Stimulated activated CD4-positive, alpha-beta T cell treated with anti-CD3 and anti-CD28 coated beads, Interleukin-4, amount 100 ng/mL, for 24 hours (primary cell): ENCODE data around the gene SBF1.
A peak's percentile ranks its signal among the peaks of the same experiment; 100 is the strongest.
"Not testable (repeated sequence)": the region's sequence is repeated elsewhere in the genome, so short reads cannot be mapped to it uniquely, and the experiment has no call there.

ENCODE experiments used
- DNase-seq: peaks from one replicate; pipeline ENCODE4 v3.0.0-alpha.2; 2020

Gene SBF1

DNA sequence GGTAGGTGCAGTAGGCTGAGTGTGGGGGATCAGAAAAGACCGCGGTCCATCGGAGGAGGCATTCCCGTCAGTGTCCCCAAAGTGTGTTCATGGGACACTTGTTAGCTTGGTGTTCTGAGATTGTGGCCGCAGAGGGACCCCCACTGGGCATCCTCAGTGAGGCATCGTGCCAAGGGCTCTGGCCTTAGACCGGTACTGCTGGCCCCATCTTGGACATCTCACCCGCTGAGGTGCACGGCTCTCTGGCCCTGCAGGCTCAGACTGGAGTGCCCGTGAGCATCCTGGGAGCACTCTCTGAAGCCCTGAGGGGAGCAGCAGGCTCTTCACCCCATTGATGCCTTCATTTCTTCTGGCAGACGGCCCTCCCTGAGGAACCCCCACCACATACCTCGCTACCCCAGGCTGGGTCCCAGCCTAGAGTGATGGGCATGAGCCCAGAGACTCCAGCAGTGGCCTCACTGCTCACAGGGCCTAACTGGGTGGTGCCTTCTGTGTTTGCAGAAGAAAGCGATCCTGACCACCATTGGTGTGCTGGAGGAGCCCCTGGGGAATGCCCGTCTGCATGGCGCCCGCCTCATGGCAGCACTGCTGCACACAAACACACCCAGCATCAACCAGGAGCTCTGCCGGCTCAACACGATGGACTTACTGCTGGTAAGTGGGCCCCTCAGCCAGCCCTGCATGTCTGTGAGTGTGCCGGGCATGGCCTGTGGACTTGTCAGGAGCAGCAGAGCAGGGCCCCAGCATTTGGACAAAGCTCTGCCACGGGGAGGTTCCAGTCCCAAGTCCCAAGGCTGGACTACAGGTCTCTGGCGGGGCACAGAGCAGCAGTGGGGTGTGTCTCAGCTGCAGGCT, 51.6 kb downstream of the SBF1 start:
- no peak for DNase-seq

DNA sequence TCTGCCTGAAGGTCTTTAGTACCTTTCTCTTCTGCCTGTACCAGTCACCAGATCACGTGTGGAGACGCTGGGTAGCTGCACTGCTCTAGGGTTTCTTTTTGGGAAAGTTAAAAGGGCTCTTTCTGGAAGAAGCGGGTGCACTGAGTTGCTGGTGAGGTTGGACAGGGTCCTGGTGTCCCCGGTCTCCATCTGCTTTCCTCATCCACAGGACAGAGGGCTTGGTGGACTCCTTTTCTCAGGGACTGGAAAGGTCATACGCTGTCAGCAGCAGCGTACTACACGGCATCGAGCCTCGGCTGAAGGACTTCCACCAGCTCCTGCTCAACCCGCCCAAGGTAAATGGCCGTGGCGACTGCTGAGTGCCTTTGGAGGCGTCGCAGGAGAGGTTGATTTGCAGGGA, 52.8 kb downstream of the SBF1 start:
- DNase-seq: no peak

DNA sequence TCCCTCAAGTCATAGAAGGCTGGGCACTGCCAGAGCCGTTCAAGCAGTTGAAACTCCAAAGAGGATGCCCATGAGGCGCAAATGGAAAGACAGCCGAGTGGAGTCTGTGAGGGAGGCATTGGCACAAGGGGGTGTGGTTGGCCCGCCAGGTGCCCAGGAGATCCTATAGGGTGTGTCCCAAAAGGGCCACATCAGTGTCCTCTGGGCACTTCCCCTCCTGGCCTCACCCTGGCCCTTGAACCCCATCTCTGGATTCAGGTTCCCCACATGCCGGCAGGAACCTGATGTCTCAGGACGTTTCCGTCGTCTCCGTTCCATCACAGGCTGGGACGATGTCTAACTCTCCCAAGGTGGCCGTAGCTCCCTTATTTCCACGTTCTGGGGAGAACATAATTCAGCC, 54.3 kb downstream of the SBF1 start:
- DNase-seq: no peak

DNA sequence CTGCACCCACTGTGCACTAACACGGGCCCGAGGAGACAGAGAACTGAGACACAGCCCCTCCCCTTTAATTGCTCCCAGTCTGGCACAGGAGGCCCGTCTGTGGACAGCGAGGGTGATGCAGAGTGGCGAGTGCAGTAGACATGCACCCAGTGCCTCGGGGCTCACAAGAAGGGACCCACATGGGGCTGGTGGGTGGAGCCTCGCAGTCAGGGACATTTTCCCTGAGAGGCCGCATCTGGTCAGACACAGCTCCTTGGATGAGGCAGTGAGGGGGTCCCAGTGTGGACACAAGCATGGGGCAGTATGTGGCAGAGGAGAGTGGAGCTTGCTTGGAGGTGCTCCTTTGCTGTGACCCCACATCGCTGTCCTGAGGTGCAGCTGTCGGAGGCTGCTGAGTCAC, 54.8 kb downstream of the SBF1 start:
- DNase-seq: no peak

DNA sequence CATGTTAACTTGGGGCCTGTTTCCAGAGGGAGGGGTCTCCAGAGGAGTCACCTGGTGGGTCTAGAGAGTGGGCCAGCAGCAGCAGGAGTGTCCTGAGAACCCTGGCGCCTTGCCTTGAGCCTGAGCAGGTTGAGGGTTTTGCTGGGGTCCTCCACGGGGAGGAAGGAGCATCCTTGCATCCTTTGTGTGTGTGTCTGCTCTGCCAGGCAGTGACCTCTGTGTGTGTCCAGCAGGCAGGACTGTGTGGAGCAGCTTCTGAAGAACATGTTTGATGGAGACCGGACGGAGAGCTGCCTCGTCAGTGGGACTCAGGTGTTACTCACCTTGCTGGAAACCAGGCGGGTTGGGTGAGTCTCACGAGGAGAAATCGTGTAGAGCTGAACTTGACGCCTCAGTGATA, 55.7 kb downstream of the SBF1 start:
- no peak for DNase-seq

DNA sequence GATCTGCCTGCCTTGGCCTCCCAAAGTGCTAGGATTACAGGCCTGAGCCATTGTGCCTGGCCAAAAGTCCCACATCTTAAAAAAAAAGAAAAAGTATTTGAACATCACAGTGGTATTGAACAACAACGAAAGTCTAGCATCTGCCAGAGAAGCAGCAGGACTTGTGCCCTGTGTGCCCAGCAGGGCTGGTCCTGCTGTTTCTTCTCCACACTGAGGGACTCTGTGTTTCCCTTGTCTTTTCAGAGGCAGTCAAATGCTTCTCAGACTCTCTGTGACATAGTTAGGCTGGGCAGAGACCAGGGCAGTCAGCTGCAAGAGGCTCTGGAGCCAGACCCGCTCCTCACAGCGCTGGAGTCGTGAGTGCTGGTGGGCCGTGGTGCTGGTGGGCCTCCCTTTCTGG, 56.2 kb downstream of the SBF1 start:
- DNase-seq: no peak

DNA sequence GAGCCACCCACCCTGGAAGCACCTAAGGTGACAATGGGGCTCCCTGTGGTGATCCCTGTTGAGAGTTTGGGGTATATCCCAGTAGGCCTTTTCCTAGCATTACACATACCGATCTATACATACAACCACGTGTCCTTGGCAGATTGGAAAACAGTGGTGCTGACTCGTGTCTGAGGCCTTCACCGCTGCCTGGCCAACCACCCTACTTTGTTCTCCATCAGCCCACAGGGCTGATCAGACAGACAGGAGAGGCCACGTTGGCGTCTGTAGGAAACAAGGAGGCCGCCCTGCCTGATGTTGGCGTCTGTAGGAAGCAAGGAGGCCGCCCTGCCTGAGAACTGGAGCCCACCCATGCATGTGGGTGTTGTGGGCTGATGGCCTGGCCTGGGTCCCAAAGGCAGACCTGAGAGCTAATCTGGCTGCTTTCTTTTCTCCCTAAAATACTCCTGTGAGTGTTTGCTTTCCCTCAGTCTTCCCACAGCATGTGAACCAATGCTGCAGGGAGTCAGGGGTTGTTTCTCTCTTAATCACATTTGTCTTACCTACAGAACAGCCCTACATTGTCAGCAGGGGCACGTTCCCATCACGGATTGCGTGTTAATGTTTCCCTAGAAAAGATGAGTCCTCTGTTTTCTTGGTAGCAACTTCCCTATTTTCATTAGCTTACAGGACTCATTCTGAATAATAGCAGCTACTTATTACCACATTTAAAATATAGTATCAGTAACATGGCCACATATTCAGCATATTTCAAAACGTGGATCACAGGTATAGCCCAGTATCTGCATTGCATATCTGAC, 57.2 kb downstream of the SBF1 start:
- no peak for DNase-seq

DNA sequence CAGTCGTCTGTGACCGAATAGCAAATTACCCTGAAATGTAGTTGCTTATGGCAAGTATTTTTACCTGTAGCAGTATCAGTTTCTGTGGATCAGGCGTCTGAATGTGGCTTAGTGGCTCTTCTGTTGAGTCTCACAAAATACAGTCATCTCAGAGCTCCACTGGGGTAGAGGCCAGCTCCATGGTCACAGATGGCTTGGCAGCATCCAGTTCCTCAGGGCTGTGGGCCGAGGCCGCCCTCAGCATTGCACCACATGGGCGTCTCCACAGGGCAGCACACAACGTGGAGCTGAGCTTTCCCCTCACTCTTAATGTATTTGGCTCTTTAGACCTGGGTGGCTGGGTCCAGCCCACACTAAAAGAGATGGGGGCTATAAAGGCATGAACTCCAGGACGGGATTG, 57.8 kb downstream of the SBF1 start:
- no peak for DNase-seq

DNA sequence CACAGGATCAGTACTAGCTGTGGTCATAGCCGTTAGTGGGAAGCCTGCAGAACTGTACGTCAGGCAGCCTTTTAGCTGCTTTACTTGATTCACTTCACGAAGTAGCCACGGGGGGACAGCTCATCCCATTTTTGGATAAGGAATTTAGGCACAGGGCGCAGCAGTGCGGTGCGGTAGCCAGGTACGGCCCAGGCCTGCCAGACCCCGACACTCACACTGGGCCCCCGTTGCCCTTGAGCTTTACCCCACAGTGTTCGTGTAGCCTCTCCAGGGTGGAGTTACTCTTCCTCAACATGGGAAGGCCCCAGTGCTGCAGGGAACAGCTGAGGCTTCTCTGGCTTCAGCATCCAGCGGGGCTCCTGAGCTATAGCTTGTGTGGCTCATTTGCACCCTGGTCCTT, 59.4 kb downstream of the SBF1 start:
- DNase-seq: no peak

DNA sequence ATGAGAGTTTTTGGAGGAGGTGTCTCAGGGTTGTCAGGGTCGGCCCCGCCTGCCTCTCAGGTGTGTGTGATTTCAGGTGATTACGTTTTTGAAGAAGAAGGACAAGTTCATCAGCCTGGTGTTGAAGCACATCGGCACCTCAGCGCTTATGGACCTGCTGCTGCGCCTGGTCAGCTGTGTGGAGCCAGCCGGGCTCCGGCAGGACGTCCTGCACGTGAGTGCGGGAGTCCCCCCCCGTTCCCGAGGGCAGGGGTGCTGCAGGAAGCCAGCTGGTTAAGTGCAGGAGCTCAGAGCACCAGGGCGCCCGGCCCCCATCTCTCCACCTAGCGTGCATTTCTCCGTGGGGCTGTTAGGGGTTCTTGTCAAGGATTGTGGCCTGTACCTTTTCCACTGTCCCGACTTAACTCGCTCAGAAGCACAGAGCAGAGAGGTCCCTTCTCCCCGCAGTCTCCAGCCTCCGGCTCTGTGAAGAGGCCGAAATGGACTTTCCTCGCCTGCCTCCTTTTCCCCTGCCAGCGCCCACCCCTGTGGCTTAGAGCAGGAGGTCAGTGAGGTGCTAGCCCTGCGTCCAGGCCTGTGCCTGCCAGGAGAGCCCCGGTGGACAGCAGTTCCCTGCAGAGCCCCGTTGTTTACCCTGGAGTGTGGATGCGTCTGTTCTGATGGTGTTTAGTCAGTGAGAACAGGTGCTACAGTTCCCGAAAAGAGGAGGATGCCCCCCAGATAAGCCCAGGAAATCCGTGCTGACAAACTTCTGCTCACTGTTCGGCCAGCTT, 60.2 kb downstream of the SBF1 start:
- no peak for DNase-seq

DNA sequence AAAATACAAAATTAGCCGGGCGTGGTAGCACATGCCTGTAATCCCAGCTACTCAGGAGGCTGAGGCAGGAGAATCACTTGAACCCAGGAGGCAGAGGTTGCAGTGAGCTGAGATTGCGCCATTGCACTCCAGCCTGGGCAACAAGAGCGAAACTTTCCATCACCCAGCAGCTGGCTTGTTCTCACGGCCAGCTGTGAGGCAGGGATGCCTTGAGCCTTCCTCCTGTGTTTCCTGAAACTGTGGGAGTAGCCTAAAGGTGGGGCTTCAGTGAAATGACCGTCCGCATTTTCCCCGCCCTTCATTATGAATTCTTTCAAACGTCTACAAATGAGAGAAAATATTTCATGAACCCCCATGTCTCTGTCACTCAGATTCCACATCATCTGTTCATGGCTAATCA, 65.9 kb downstream of the SBF1 start:
- DNase-seq: not testable (repeated sequence)

DNA sequence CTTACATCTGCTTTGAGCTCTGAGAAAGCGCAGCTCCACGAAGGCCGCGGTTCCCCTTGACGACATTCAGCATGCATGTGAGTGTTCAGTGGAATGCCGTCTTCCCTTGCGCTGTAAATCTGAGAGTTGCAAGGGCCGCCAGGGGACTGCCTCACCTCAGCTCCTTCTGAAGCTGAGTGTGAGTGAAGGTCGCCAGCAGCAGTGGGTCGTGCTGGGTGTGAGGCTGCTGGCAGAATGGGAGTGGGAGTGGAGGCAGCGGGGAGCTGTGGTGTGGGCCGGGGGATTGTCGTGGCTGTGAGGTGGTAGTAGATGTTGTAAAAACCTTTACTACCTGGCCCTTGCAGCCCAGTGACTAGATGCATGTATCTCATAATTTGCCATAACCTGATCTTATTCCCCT, 66.5 kb downstream of the SBF1 start:
- DNase-seq: no peak

DNA sequence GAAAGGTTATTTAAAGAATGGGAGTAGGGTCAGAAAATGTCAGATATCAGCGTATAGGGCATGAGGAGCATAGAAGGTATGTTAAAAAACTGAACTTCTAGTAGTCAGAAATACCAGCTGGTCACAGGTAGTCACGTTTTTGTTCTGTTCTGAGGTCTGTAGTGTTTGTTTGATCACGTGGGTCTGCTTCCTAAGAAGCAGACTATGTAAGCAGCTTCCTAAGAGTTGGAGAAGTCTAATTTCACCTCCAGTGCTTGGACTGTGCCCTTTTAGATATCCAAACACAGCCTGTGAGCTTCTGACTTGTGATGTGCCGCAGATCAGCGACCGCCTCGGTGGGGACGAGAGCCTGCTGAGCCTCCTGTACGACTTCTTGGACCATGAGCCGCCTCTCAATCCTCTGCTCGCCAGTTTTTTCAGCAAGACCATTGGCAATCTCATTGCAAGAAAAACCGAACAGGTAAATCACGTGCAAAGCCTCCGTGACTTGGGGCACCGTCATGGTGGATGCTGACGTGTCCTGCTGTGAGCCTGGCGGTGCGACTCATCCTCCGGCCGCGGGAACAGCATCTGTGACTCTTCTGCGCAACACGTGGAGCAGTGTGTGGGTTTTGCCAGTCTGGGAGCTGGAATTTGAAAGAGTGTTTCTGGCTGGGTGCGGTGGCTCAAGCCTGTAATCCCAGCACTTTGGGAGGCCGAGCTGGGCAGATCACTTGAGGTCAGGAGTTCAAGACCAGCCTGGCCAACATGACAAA, 68.2 kb downstream of the SBF1 start:
- no peak for DNase-seq

DNA sequence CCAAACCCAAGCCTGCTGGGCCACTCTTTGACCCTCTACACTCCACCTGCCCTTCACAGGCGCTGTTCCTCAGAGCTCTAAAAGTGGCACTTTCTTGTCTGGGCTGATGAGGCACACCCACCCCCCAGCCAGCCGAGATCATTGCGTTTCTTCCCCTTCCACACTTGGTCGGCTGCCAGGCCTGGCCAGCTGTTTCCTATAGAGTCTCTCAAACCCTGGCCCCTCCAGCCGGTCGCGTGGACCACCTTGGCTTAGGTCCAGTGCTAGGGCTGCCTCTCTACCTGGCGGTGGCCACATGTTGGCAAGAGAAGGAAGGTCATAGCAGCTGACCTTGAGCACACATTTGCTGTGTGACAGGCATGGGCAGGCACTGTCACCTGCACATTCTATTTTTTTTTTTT, 71.1 kb downstream of the SBF1 start:
- no peak for DNase-seq

DNA sequence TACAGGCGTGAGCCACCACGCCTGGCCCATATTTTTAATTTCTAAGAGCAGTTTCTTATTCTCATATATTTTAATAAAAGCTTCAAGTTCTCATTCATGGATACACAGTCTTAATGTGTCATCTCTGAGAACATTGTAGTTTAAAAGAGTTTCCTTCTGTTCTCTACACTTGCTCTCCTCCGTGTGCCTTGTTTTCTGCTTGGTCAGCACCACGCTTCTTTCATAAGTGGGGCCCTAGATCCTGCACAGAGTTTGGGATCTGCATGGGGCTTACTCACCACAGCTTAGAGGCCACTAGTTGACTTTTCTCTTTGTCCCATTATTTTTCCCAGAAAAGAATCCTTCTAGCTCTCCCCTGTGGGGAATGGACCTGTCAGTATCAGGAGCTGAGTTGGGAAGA, 72.9 kb downstream of the SBF1 start:
- DNase-seq: no peak

DNA sequence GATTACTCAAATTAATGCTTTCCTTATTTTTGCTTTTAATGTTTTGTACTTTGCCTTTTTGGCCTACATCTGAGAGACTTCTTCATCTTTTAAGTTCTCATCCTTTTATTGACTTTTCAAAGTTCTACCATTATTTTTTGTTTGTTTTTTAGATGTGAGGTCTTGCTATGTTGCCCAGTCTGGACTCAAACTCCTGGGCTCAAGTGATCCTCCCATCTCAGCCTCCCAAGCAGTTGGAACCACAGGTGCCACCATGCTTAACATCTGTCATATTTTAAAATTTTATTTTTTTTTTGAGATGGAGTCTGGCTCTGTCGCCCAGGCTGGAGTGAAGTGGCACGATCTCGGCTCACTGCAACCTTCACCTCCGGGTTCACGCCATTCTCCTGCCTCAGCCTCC, 73.9 kb downstream of the SBF1 start:
- DNase-seq: no peak

DNA sequence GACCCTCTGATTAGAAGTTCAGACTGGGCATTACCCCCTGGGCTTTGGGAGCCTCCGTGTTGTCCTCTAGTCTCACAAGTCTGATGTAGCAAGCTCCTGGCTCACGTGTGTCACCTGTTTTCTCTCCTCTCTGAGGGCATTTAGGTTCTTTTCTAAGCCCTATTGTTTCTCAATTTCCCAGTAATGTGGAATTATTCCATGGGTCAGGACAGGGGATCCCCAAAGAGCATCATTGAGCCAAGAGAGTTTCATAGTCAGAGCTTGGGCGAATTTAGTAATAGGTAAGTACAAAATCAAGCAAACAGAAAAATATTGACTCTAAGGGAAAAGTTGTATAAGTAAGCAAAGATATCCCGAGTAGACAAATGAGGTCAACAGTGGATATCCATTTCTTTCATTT, 74.4 kb downstream of the SBF1 start:
- DNase-seq: no peak

DNA sequence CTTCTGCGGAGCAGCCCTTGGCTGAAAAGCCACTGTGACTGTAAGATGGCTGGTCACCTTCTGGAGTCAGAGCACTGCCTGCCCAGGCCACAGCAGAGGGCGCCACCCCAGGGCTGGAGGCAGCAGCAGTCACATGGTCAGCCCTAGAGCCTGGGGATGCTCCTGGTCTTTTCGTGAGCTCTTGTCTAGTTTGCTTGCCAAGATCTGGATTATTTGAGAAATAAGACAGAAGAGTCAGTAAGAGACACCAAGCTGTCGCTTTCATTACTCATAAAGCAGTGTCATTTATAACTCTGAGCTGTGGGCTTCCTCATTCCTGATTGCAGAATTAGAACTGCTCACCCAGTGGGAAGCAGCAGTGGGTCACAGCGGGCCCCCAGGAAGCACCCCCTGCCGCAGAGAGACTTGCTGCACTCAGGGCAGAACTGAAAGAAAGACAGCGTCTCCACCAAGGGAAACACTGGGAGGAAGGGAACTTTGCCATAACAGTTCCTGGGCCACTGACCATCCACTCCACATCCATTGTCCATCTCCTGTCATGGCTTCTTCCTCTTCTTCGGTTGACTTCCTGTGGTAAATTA, 75.0 kb downstream of the SBF1 start:
- peak; percentile 11 for DNase-seq

DNA sequence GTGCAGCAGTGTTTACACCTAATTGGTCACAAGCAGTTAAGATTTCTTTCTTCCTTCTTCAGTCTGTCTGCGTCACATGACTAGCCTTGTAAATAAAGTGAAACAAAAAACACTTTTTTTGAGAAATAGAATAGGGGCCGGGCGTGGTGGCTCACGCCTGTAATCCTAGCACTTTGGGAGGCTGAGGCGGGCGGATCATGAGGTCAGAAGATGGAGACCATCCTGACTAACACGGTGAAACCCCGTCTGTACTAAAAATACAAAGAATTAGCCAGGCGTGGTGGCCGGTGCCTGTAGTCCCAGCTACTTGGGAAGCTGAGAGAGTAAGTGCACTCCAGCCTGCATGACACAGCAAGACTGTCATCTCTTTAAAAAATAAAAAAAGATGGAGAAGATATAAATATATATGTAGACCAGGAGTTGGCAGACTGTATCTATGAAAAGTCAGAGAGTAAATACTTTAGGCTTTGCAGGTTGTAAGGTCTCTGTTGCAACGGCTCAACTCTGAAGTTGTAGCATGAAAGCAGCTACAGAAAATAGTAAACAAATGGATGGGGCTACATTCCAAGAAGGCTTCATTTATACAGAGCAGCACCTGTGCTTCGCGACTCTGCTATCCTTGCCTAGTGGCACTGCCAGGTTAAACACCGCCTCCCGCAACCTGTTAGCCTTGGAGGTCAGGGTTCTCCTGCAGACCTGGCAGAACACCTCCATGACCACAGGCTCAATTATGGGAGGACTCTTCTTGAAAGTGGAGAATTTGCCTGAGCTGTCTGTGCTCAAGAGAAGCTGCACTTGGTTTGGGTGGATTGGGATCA, 75.8 kb downstream of the SBF1 start:
- no peak for DNase-seq

DNA sequence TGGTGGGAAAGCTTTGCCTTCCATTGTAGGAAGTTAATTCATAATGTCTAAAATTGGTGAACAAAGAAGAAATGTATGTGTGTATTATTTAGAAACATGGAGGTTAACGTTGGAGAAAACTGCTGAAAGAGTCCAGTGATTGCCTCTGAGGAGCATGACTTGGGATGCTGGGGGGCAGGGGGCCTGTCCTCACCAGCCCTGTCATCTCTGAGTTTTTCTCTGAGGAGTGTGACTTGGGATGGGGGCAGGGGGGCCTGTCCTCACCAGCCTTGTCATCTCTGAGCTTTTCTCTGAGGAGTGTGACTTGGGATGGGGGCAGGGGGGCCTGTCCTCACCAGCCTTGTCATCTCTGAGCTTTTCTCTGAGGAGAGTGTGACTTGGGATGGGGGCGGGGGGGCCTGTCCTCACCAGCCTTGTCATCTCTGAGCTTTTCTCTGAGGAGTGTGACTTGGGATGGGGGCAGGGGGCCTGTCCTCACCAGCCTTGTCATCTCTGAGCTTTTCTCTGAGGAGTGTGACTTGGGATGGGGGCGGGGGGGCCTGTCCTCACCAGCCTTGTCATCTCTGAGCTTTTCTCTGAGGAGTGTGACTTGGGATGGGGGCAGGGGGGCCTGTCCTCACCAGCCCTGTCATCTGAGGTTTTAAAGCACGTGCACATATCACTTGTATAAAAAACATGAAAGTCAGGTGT, 77.3 kb downstream of the SBF1 start:
- DNase-seq: peak; percentile 7
